CD4-positive, alpha-beta T cell (primary cell): ENCODE measurements around the gene DHH. TPM values are rescaled to one million over a fixed set of nuclear protein-coding genes. Genes with fewer than 3 reads are reported as not detected.
A peak's percentile ranks its signal among the peaks of the same experiment; 100 is the strongest.

Experiments used
- ATAC-seq: fragments of 200-7000 bp; cut with Tn5 transposase; one replicate; pipeline ENCODE4 v1.10.0; 2022; ENCODE audit warnings: mild to moderate bottlenecking; ENCODE audit not compliant: poor library complexity
- CTCF ChIA-PET: fragments of 350-600 bp; sonication (Branson Sonifier 250); formaldehyde crosslinking; loops from one replicate; lab custom pipeline; 2021; ENCODE audit warnings: antibody characterized with exemption, inconsistent platforms; lab: Charles Lee
- POLR2A ChIA-PET: fragments of 350-600 bp; sonication (Branson Sonifier 250); formaldehyde crosslinking; loops from one replicate; lab custom pipeline; 2021; ENCODE audit warnings: antibody characterized with exemption, inconsistent platforms; lab: Charles Lee
- DNase-seq, 14 experiments: peaks; one replicate each; pipeline ENCODE4 v3.0.0-alpha.2; 2013 to 2020; ENCODE audit warnings: mixed read lengths in 2 of 14
- H3K27ac ChIP-seq, 2 donors: one replicate each; pipeline versions ENCODE4 v1.5.1 to v1.7.0; 2013; ENCODE audit warnings: low read length in 2 of 2, low read depth in 1 of 2, mild to moderate bottlenecking in 1 of 2
- H3K27me3 ChIP-seq, 2 experiments: 1 replicate in 1 of 2; 2 replicates in 1 of 2; pipeline versions ENCODE4 v1.6.1 to v1.7.0; 2013; ENCODE audit warnings: low read length in 2 of 2, control low read depth in 1 of 2, mild to moderate bottlenecking in 1 of 2, moderate library complexity in 1 of 2; ENCODE audit not compliant: insufficient read depth in 2 of 2, control insufficient read depth in 1 of 2
- H3K36me3 ChIP-seq: one replicate; pipeline ENCODE4 v1.6.1; 2013; ENCODE audit warnings: low read length, control low read depth; ENCODE audit not compliant: insufficient read depth
- H3K4me1 ChIP-seq: one replicate; pipeline ENCODE4 v1.6.1; 2013; ENCODE audit warnings: low read length, control low read depth; ENCODE audit not compliant: insufficient read depth
- H3K4me3 ChIP-seq: one replicate; pipeline ENCODE4 v1.5.1; 2013; ENCODE audit warnings: mild to moderate bottlenecking, low read length, moderate library complexity
- H3K9me3 ChIP-seq, 2 experiments: 1 replicate in 1 of 2; 2 replicates in 1 of 2; pipeline versions ENCODE4 v1.6.1 to v1.7.0; 2013; ENCODE audit warnings: low read length in 2 of 2, mild to moderate bottlenecking in 2 of 2, control low read depth in 1 of 2, moderate library complexity in 1 of 2; ENCODE audit not compliant: control insufficient read depth in 1 of 2, insufficient read depth in 1 of 2
- H3K27ac Mint-ChIP-seq: one replicate; pipeline ENCODE4 v1.8.0; 2020; ENCODE audit warnings: mixed read lengths
- H3K27me3 Mint-ChIP-seq: one replicate; pipeline ENCODE4 v1.8.0; 2021; ENCODE audit warnings: mixed read lengths
- H3K36me3 Mint-ChIP-seq: one replicate; pipeline ENCODE4 v1.8.0; 2021; ENCODE audit warnings: low read depth, mixed read lengths
- H3K4me1 Mint-ChIP-seq: one replicate; pipeline ENCODE4 v1.8.0; 2021; ENCODE audit warnings: low read depth, mixed read lengths
- H3K4me3 Mint-ChIP-seq: one replicate; pipeline ENCODE4 v1.8.0; 2020; ENCODE audit warnings: mild to moderate bottlenecking, mixed read lengths
- H3K9me3 Mint-ChIP-seq: one replicate; pipeline ENCODE4 v1.8.0; 2020; ENCODE audit warnings: mixed read lengths
- CTCF ChIP-seq: fragments of 200-600 bp; IDR thresholded peaks from one replicate; pipeline ENCODE4 v1.8.0; 2022; ENCODE audit warnings: antibody characterized with exemption, mild to moderate bottlenecking
- intact Hi-C, 2 experiments: fragments of 100-400 bp; cut with DNase I in 1 of 2; cut with micrococcal nuclease in 1 of 2; formaldehyde crosslinking; loops; one replicate each; pipeline versions ENCODE4 v1.15.1 to v1.9.0; 2023 to 2025; cut with DNase I, micrococcal nuclease
- total RNA-seq, 174 experiments: library from RNA in 2 of 174; stranded (reverse) in 2 of 174; gene quantifications; one replicate each; pipeline ENCODE4 v1.2.3 and lab custom pipeline; 2021 to 2026

The DHH gene
- total RNA-seq, 2 experiments from 2014 or later = 0.71 to 1.1 TPM

DNA sequence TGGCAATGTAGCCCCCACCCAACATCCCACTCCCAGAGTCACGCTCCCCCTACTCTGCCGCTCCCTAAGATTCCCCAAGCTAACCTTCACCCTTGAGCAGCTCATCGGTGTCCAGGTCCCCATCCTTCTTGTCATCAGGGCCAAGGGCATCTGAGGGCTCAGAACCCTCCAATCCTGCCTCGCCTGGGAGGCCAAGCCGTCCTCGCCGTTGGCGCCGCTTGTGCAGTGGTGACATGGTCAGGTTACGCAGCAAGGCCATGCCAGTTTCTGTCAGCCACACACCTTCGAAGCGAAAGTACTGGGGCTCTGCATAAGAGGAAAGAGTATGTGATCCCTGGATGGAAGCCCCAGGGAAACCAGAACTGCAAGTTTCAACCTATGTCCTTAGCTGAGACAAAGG is 49.9 kb downstream of the DHH start:
- H3K36me3 Mint-ChIP-seq = peaks cover 97% of the 10 kb centered on the region
- H3K27ac Mint-ChIP-seq = peak overlapping the region; percentile 30
- Histone ChIP-seq H3K4me1 (peaks cover 11% of the 10 kb centered on the region), H3K27me3 (no peaks in the 10 kb centered on the region), H3K9me3 (no peaks in the 10 kb centered on the region), H3K36me3 (peaks cover 98% of the 10 kb centered on the region), H3K4me3 (no peak overlapping the region), H3K27ac (no peak overlapping the region)
- intact Hi-C loops = loop anchor here in 1 of 2 experiments (2.0 kb wide), 1 partner anchor 20 kb away; no protein-coding TSS in a partner anchor
- peaks cover 6% of the 10 kb centered on the region for H3K4me1 Mint-ChIP-seq
- no peaks in the 10 kb centered on the region for H3K27me3 Mint-ChIP-seq
- no peak for DNase-seq
- no peak for TF ChIP-seq CTCF
- ATAC-seq = no peak
- ChIA-PET POLR2A (no interaction called here), CTCF (interaction anchor here (0.9 to 2.3 kb wide), 9 partner anchors 9 to 88 kb away, joined by 3 to 26 read pairs (median 5); partner anchors contain the start of gene ARF3)
- H3K4me3 Mint-ChIP-seq = no peak overlapping the region
- no peaks in the 10 kb centered on the region for H3K9me3 Mint-ChIP-seq

GRCh38 chr12:49043856-49044258 is 50.7 kb downstream of the DHH start:
- Mint-ChIP-seq H3K27ac (peak overlapping the region; percentile 52), H3K36me3 (peaks cover 97% of the 10 kb centered on the region), H3K4me3 (no peak overlapping the region), H3K4me1 (peaks cover 6% of the 10 kb centered on the region), H3K27me3 (no peaks in the 10 kb centered on the region), H3K9me3 (no peaks in the 10 kb centered on the region)
- no peak overlapping the region for H3K4me3 ChIP-seq
- DNase-seq = peak; percentile 68 to 88 (median 81)
- peaks cover 98% of the 10 kb centered on the region for H3K36me3 ChIP-seq
- no peaks in the 10 kb centered on the region for H3K27me3 ChIP-seq
- ChIA-PET CTCF (interaction anchor here (0.8 to 2.3 kb wide), 19 partner anchors 10 to 191 kb away, joined by 3 to 26 read pairs (median 4); partner anchors contain the start of genes ARF3, DDN and WNT1), POLR2A (interaction anchor here (0.7 to 1.1 kb wide), 2 partner anchors 24 to 55 kb away, joined by 3 read pairs; no protein-coding TSS in a partner anchor)
- no peaks in the 10 kb centered on the region for H3K9me3 ChIP-seq
- intact Hi-C loops = loop anchor here (2.0 kb wide), 2 partner anchors 19 to 47 kb away; no protein-coding TSS in a partner anchor
- H3K4me1 ChIP-seq = peaks cover 11% of the 10 kb centered on the region
- no peak overlapping the region for H3K27ac ChIP-seq
- TF ChIP-seq CTCF = peak; percentile 74
- ATAC-seq = peak; percentile 95

- ATAC-seq (no peak), DNase-seq (no peak)
- peaks cover 97% of the 10 kb centered on the region for H3K36me3 Mint-ChIP-seq
- no peaks in the 10 kb centered on the region for H3K27me3 ChIP-seq
- H3K4me1 ChIP-seq = peaks cover 11% of the 10 kb centered on the region
- no peak overlapping the region for H3K27ac ChIP-seq
- peaks cover 98% of the 10 kb centered on the region for H3K36me3 ChIP-seq
- H3K9me3 Mint-ChIP-seq = no peaks in the 10 kb centered on the region
- no peak for TF ChIP-seq CTCF
- H3K27ac Mint-ChIP-seq = peak overlapping the region; percentile 52
- CTCF ChIA-PET = interaction anchor here (0.8 to 2.3 kb wide), 18 partner anchors 9 to 190 kb away, joined by 3 to 26 read pairs (median 4); partner anchors contain the start of genes ARF3, DDN and WNT1
- peaks cover 6% of the 10 kb centered on the region for H3K4me1 Mint-ChIP-seq
- H3K27me3 Mint-ChIP-seq = no peaks in the 10 kb centered on the region
- H3K4me3 ChIP-seq = no peak overlapping the region
- no peak overlapping the region for H3K4me3 Mint-ChIP-seq
- POLR2A ChIA-PET = interaction anchor here (0.7 to 1.1 kb wide), 2 partner anchors 23 to 54 kb away, joined by 3 read pairs; no protein-coding TSS in a partner anchor
- H3K9me3 ChIP-seq = no peaks in the 10 kb centered on the region
- intact Hi-C loops = loop anchor here in 1 of 2 experiments (2.0 kb wide), 1 partner anchor 46 kb away; no protein-coding TSS in a partner anchor
Observed at GRCh38 chr12:49043241-49043640, 51.4 kb downstream of the DHH start.
